Measurements from ENCODE around the gene HELZ2. TPM values are rescaled to one million over a fixed set of nuclear protein-coding genes. Genes with fewer than 3 reads are reported as not detected.

HELZ2 gene, protein sequence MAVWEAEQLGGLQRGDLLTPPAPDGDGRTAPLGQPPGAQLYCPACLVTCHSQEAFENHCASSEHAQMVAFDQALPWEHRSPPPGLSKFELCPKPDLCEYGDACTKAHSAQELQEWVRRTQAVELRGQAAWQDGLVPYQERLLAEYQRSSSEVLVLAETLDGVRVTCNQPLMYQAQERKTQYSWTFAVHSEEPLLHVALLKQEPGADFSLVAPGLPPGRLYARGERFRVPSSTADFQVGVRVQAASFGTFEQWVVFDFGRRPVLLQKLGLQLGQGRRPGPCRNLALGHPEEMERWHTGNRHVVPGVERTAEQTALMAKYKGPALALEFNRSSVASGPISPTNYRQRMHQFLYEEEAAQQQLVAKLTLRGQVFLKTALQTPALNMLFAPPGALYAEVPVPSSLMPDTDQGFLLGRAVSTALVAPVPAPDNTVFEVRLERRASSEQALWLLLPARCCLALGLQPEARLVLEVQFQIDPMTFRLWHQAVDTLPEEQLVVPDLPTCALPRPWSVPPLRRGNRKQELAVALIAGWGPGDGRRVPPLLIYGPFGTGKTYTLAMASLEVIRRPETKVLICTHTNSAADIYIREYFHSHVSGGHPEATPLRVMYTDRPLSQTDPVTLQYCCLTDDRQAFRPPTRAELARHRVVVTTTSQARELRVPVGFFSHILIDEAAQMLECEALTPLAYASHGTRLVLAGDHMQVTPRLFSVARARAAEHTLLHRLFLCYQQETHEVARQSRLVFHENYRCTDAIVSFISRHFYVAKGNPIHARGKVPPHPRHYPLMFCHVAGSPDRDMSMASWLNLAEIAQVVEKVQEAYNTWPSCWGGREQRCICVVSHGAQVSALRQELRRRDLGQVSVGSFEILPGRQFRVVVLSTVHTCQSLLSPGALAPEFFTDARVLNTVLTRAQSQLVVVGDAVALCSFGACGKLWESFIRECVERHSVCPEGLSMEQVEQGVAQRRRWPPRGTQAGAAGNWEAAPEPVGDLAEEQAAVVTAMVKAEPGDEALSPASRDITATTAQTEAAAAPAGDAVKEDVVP (N-terminal part only)
- 22.0 and 26.4 TPM in 2 replicates for total RNA-seq

GRCh38 chr20:63574156-63574828, at the start of gene HELZ2:
Gene HELZ2, minus strand, starts transcription at chr20:63574239. Its CDS starts 1,854 bp downstream, at chr20:63572385.

GRCh38 chr20:63553933-63554290, 20.1 kb downstream of the HELZ2 start, which contains the start of gene FNDC11:
Gene FNDC11, plus strand, starts transcription at chr20:63554159. Its CDS starts 1,505 bp downstream, at chr20:63555664.

DNA sequence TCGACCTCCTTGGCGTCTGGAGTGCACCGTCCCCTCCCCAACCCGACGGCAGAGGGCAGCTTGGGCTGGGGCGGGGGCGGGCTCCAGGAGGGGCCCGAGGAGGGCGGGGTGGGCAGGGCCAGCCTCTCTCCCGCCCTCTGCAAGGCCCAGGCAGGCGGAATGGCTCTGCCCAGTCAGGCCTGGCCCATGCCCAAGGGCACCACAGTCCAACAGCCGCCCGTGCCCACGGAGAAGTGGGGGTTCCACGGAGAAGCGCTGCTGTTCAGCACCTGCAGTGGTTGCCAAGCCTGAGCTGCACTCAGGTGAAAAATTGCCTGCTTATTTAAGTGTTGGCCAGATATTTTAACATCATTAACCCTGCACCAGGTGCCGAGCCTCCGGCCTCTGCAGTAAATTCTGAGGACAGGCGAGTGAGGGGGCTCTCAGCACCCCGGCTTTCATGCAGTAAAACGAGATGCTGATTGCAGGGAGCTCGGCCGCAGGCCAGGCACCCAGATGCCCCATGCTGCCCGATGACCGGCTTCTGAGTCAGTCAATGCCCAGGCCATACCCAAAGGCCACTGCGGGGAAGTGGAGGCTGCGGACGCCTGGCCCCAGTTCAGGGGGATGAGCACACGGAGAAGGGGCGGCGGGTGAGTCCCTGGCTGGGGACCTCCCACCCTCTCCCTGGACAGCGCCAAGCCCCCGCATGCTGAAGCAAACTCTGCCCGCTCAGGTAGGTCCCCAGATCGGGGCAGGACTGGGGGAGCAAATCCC, 26.1 kb downstream of the HELZ2 start, which contains the start of gene SRMS:
Gene SRMS (minus strand): TSS at position 25 of the 756 bp plus-strand sequence. CDS start 286 bp downstream, outside the sequence.

GRCh38 chr20:63536997-63537524, 37.0 kb downstream of the HELZ2 start, which contains the start of gene PTK6:
Gene PTK6, minus strand, starts transcription at chr20:63537376. Its CDS starts 62 bp downstream, at chr20:63537314.

Other genes with a start within 250 kb of the HELZ2 start
- gene CHRNA4, start 212.9 kb downstream of the HELZ2 start, total RNA-seq, result 0.09 TPM in 1 of 2 replicates, not detected in the other
- not detected in 2 replicates for gene KCNQ2, start 101.6 kb downstream of the HELZ2 start, total RNA-seq
- 5.8 and 7.9 TPM in 2 replicates for gene EEF1A2, start 75.2 kb downstream of the HELZ2 start, total RNA-seq
- 13.2 and 14.0 TPM in 2 replicates for gene PPDPF, start 53.5 kb downstream of the HELZ2 start, total RNA-seq
- gene PTK6, start 36.9 kb downstream of the HELZ2 start, total RNA-seq, result under 0.01 TPM in 1 of 2 replicates, not detected in the other
- gene SRMS, start 26.5 kb downstream of the HELZ2 start, total RNA-seq, result not detected in 2 replicates
- 1.2 and 2.1 TPM in 2 replicates for gene FNDC11, start 20.1 kb downstream of the HELZ2 start, total RNA-seq
- gene GMEB2, start 52.9 kb upstream of the HELZ2 start, total RNA-seq, result 6.0 and 6.9 TPM in 2 replicates
- gene STMN3, start 79.2 kb upstream of the HELZ2 start, total RNA-seq, result 0.43 and 0.76 TPM in 2 replicates
- 4.7 and 5.6 TPM in 2 replicates for gene RTEL1, start 84.1 kb upstream of the HELZ2 start, total RNA-seq
- 1.3 and 1.8 TPM in 2 replicates for gene TNFRSF6B, start 122.4 kb upstream of the HELZ2 start, total RNA-seq
- 27.6 and 35.8 TPM in 2 replicates for gene ARFRP1, start 133.7 kb upstream of the HELZ2 start, total RNA-seq
- 14.4 and 14.6 TPM in 2 replicates for gene ZGPAT, start 133.8 kb upstream of the HELZ2 start, total RNA-seq
- 0.86 and 0.87 TPM in 2 replicates for gene LIME1, start 162.4 kb upstream of the HELZ2 start, total RNA-seq
- gene SLC2A4RG, start 165.5 kb upstream of the HELZ2 start, total RNA-seq, result 5.5 and 6.4 TPM in 2 replicates

Measured in dermis lymphatic vessel endothelial cell (primary cell).